Tibial artery (tissue), 4 donors: Measurements from ENCODE around the gene PDE11A.

Experiments
- DNase-seq, 2 donors: peaks; one replicate each; pipeline ENCODE4 v3.0.0-alpha.2; 2019
- H3K27ac ChIP-seq, 2 donors: fragments of 200-600 bp; sonication (generic) in 1 of 2; 1 replicate in 1 of 2; 2 replicates in 1 of 2; pipeline ENCODE4 v1.5.1; 2018 to 2019; ENCODE audit warnings: mild to moderate bottlenecking in 1 of 2
- H3K27me3 ChIP-seq, 2 donors: fragments of 200-600 bp; sonication (generic) in 1 of 2; one replicate each; pipeline versions ENCODE4 v1.5.1 to v1.6.0; 2016 to 2019
- H3K36me3 ChIP-seq, 3 donors: fragments of 200-600 bp; sonication (generic) in 2 of 3; one replicate each; pipeline ENCODE4 v1.5.1; 2016 to 2019; ENCODE audit warnings: mild to moderate bottlenecking in 2 of 3
- H3K4me1 ChIP-seq, 4 donors: fragments of 200-600 bp; sonication (generic) in 2 of 4; 1 replicate in 3 of 4; 2 replicates in 1 of 4; pipeline ENCODE4 v1.5.1; 2016 to 2019
- H3K4me3 ChIP-seq, 2 donors: fragments of 200-600 bp; sonication (generic) in 1 of 2; 1 replicate in 1 of 2; 2 replicates in 1 of 2; pipeline ENCODE4 v1.5.1; 2018 to 2019; ENCODE audit warnings: mild to moderate bottlenecking in 2 of 2
- H3K9me3 ChIP-seq, 3 donors: fragments of 200-600 bp; sonication (generic) in 1 of 3; one replicate each; pipeline ENCODE4 v1.5.1; 2016 to 2019
- intact Hi-C: fragments of 100-400 bp; cut with DNase I; formaldehyde crosslinking; loops from one replicate; pipeline ENCODE4 v1.15.0; 2023; ENCODE audit warnings: low total_unique reads
- TF ChIP-seq, protein P1 (sequence below), 2 experiments: fragments of 200-600 bp in 1 of 2; fragments of 450-650 bp in 1 of 2; IDR thresholded peaks; one replicate each; pipeline ENCODE4 v1.5.1; 2017 to 2019; ENCODE audit warnings: antibody characterized with exemption in 2 of 2, mild to moderate bottlenecking in 1 of 2, moderate library complexity in 1 of 2

PDE11A gene

DNA sequence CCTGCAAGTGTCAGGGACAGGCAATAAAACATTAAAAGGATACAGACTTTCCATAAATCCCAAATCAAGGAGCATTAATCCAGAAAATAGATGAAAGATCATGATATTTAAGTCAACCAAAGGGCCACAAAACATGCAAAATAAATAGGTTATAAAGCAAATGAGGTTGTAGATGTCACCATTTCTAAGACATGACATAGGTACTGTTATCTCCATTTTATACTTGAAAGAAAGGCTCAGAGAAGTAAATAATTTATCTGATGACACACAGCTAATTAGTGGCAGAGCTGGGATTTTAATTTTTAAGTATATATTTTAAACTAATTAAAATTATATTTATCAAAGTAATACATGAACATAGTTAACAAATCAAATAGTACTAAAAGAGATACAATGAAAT lies 378.2 kb downstream of the PDE11A start:
- Histone ChIP-seq H3K27ac (no peak overlapping the region), H3K9me3 (no peaks in the 10 kb centered on the region), H3K27me3 (no peaks in the 10 kb centered on the region), H3K36me3 (no peaks in the 10 kb centered on the region), H3K4me3 (no peak overlapping the region), H3K4me1 (no peaks in the 10 kb centered on the region)
- intact Hi-C loops = no loop called here
- no peak for DNase-seq
- TF ChIP-seq, protein P1, sequence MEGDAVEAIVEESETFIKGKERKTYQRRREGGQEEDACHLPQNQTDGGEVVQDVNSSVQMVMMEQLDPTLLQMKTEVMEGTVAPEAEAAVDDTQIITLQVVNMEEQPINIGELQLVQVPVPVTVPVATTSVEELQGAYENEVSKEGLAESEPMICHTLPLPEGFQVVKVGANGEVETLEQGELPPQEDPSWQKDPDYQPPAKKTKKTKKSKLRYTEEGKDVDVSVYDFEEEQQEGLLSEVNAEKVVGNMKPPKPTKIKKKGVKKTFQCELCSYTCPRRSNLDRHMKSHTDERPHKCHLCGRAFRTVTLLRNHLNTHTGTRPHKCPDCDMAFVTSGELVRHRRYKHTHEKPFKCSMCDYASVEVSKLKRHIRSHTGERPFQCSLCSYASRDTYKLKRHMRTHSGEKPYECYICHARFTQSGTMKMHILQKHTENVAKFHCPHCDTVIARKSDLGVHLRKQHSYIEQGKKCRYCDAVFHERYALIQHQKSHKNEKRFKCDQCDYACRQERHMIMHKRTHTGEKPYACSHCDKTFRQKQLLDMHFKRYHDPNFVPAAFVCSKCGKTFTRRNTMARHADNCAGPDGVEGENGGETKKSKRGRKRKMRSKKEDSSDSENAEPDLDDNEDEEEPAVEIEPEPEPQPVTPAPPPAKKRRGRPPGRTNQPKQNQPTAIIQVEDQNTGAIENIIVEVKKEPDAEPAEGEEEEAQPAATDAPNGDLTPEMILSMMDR (IDR thresholded peaks at IDR 0.05) = no peak

DNA sequence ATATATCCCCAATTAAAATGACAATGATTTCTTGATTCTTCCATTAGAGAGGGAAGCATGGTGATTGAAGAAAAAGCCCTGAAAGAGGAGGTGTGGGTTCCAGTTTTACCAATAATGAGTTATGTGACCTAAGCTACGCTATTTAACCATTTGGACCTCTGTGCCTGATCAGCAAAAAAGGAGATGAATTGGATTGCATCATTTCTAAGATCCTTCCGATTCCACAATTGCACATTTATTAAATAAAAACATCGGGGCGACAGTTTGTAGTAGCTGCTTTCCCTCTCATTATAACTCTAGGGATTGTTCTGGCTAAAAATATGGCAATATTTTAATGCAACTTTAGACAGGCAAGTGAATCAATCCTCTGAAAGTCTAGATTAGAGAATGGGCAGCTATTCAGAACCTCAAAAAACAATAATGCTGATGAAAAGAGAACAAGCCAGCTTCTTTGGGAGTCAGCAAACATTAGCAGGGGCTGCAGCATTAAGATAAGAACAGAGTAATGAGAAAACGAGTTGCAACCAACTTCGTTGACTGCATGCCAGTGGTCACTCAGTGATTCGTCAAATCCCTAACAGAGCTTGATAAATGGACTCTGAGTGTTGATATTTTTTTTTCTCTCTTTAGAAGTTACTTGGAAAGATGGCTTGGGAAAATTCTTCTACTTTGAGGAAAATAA lies 378.8 kb downstream of the PDE11A start:
- DNase-seq = no peak
- Histone ChIP-seq H3K9me3 (no peaks in the 10 kb centered on the region), H3K4me3 (no peak overlapping the region), H3K4me1 (no peaks in the 10 kb centered on the region), H3K27me3 (no peaks in the 10 kb centered on the region), H3K36me3 (no peaks in the 10 kb centered on the region), H3K27ac (no peak overlapping the region)
- intact Hi-C loops = no loop called here
- TF ChIP-seq, protein P1 (IDR thresholded peaks at IDR 0.05) = no peak

DNA sequence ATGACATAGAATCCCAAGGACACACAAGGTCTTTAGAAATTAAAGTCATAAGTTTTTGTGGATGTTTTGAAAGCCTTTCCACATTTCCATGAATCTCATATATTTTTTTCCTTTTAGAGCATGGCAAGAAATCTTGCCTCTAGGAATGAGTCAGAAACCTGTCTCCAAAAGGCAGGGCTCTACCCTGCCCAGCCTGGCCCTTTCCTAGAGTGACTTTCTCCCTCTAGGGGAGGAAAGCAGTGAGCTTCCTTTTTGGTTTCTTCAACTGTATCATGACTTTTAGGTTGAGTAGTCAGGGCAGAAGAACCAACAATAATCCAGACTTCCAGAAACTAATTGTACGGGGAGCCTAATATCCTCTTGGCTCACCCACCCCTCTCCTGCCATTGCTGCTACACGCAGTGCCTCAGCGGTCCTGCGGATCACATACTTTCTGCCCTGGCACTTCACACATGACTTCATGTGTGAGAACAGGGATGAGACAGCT lies 379.8 kb downstream of the PDE11A start:
- H3K36me3 ChIP-seq = no peaks in the 10 kb centered on the region
- no peaks in the 10 kb centered on the region for H3K4me1 ChIP-seq
- TF ChIP-seq, protein P1 (IDR thresholded peaks at IDR 0.05) = no peak
- no peak for DNase-seq
- no peak overlapping the region for H3K27ac ChIP-seq
- intact Hi-C loops = no loop called here
- H3K27me3 ChIP-seq = no peaks in the 10 kb centered on the region
- H3K9me3 ChIP-seq = no peaks in the 10 kb centered on the region
- no peak overlapping the region for H3K4me3 ChIP-seq

DNA sequence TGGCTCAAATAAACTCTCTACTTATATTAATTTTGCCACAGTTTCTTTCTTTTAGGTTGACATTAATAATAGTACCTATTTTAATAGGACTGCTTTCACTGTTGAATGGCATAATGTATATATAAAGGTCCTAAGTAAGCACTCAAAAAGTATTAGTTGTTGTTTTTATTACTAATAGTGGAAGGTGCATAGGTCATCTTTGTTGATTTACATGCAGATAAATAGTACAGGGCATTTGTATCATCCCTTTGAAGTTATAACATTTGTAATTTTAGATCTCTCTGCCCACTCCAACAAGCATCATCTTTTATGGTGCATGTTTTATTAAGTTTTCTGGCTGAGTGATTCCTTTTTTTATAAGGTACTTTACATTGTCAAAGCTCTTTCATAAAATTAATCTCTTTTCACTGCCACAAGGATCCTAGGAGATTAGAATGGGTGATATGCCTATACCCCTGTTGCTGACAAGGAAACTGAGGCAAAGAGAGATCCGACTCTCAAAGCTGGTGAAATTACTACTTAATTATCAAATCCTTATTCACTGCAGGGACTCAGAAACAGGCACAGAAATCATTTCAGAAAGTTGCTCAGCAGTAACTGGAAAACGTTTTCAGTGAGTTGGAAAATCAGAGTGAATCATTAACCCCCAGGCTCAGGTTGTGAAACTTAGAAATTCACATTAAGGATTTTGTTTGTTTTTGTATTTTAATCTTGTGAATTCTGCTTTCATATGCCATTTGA lies 380.4 kb downstream of the PDE11A start:
- H3K4me3 ChIP-seq = no peak overlapping the region
- intact Hi-C loops = no loop called here
- DNase-seq = no peak
- H3K9me3 ChIP-seq = no peaks in the 10 kb centered on the region
- TF ChIP-seq, protein P1 (IDR thresholded peaks at IDR 0.05) = no peak
- no peaks in the 10 kb centered on the region for H3K27me3 ChIP-seq
- H3K36me3 ChIP-seq = no peaks in the 10 kb centered on the region
- H3K27ac ChIP-seq = no peak overlapping the region
- H3K4me1 ChIP-seq = no peaks in the 10 kb centered on the region

DNA sequence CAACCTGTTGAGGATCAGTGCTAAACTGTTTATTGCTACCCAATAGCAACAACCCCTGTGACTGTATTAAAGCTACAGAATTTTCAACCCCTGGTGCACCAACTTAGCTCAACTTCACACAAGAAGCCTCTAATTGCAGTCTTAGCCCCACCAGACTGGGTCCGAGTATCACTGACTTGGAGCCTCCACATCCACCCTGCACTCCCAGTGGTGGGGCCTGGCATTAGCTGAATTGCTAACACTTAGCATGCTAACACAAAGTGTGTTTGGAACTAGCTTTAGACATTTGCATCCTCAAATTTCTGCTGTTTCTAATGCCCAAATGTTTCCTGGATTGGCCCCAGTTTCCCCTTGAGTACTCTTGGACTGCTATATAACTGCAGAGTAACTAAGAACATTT lies 381.4 kb downstream of the PDE11A start:
- Histone ChIP-seq H3K27me3 (no peaks in the 10 kb centered on the region), H3K4me1 (no peaks in the 10 kb centered on the region), H3K36me3 (no peaks in the 10 kb centered on the region), H3K4me3 (no peak overlapping the region), H3K9me3 (no peaks in the 10 kb centered on the region), H3K27ac (no peak overlapping the region)
- intact Hi-C loops = no loop called here
- no peak for DNase-seq
- TF ChIP-seq, protein P1 (IDR thresholded peaks at IDR 0.05) = no peak
